ENCODE data around the gene PSTK. TPM values are rescaled to one million over a fixed set of nuclear protein-coding genes. Genes with fewer than 3 reads are reported as not detected.

PSTK gene
- total RNA-seq, 1 donor from 2014 or later, result 4.2 TPM

- no peak overlapping the region for H3K27ac Mint-ChIP-seq (ENCODE audit: unreplicated experiment)
Observed at GRCh38 chr10:122949296-122949695, 30.9 kb upstream of the PSTK start.

GRCh38 chr10:122953902-122954730 lies 26.1 kb upstream of the PSTK start, which contains the start of gene C10orf88:
C10orf88 (minus strand) TSS chr10:122954227; CDS start chr10:122954178, 49 bp downstream.
- H3K9me3 Mint-ChIP-seq (ENCODE audit: low read depth), result no peaks in the 10 kb centered on the region
- H3K36me3 Mint-ChIP-seq (ENCODE audit: low read depth), result no peaks in the 10 kb centered on the region
- DNase-seq (ENCODE audit: low spot score), result peak; percentile 98
- H3K4me3 Mint-ChIP-seq (ENCODE audit: unreplicated experiment), result peak within 1 kb of the TSS; percentile 87
- H3K27ac Mint-ChIP-seq (ENCODE audit: unreplicated experiment), result peak within 1 kb of the TSS; percentile 82
- H3K4me1 Mint-ChIP-seq (ENCODE audit: low read depth), result peaks cover 37% of the 10 kb centered on the region
- H3K27me3 Mint-ChIP-seq (ENCODE audit: low read depth), result no peaks in the 10 kb centered on the region
- no peak for TF ChIP-seq CTCF (IDR thresholded peaks at IDR 0.05)

More at GRCh38 chr10:122949296-122949695, 30.9 kb upstream of the PSTK start:
- DNase-seq (ENCODE audit: low spot score), result no peak
- Mint-ChIP-seq H3K36me3 (ENCODE audit: low read depth) (peaks cover 19% of the 10 kb centered on the region), H3K9me3 (ENCODE audit: low read depth) (no peaks in the 10 kb centered on the region), H3K4me3 (ENCODE audit: unreplicated experiment) (no peak overlapping the region), H3K4me1 (ENCODE audit: low read depth) (peaks cover 30% of the 10 kb centered on the region), H3K27me3 (ENCODE audit: low read depth) (no peaks in the 10 kb centered on the region)
- TF ChIP-seq CTCF (IDR thresholded peaks at IDR 0.05), result no peak

- TF ChIP-seq CTCF (IDR thresholded peaks at IDR 0.05), result no peak
- Mint-ChIP-seq H3K27me3 (ENCODE audit: low read depth) (no peaks in the 10 kb centered on the region), H3K4me3 (ENCODE audit: unreplicated experiment) (peak overlapping the region; percentile 87), H3K27ac (ENCODE audit: unreplicated experiment) (no peak overlapping the region), H3K4me1 (ENCODE audit: low read depth) (peaks cover 37% of the 10 kb centered on the region), H3K36me3 (ENCODE audit: low read depth) (no peaks in the 10 kb centered on the region), H3K9me3 (ENCODE audit: low read depth) (no peaks in the 10 kb centered on the region)
- DNase-seq (ENCODE audit: low spot score), result no peak
Observed at GRCh38 chr10:122954731-122955050, 25.5 kb upstream of the PSTK start.

GRCh38 chr10:122955892-122956291 lies 24.3 kb upstream of the PSTK start:
- Mint-ChIP-seq H3K27me3 (ENCODE audit: low read depth) (no peaks in the 10 kb centered on the region), H3K4me1 (ENCODE audit: low read depth) (peaks cover 32% of the 10 kb centered on the region), H3K27ac (ENCODE audit: unreplicated experiment) (no peak overlapping the region), H3K36me3 (ENCODE audit: low read depth) (no peaks in the 10 kb centered on the region), H3K9me3 (ENCODE audit: low read depth) (no peaks in the 10 kb centered on the region), H3K4me3 (ENCODE audit: unreplicated experiment) (no peak overlapping the region)
- TF ChIP-seq CTCF (IDR thresholded peaks at IDR 0.05), result no peak
- DNase-seq (ENCODE audit: low spot score), result no peak

- H3K4me1 Mint-ChIP-seq (ENCODE audit: low read depth), result peaks cover 24% of the 10 kb centered on the region
- no peaks in the 10 kb centered on the region for H3K9me3 Mint-ChIP-seq (ENCODE audit: low read depth)
- H3K36me3 Mint-ChIP-seq (ENCODE audit: low read depth), result no peaks in the 10 kb centered on the region
- H3K27ac Mint-ChIP-seq (ENCODE audit: unreplicated experiment), result no peak overlapping the region
- DNase-seq (ENCODE audit: low spot score), result no peak
- no peak overlapping the region for H3K4me3 Mint-ChIP-seq (ENCODE audit: unreplicated experiment)
- no peak for TF ChIP-seq CTCF (IDR thresholded peaks at IDR 0.05)
- no peaks in the 10 kb centered on the region for H3K27me3 Mint-ChIP-seq (ENCODE audit: low read depth)
Observed at GRCh38 chr10:122957474-122957873, 22.7 kb upstream of the PSTK start.
